Stimulated activated effector memory CD8-positive, alpha-beta T cell treated with anti-CD3 and anti-CD28 coated beads, Interleukin-12 subunit alpha, Interleukin-12 subunit beta, amount 100 ng/mL, for 72 hours (primary cell): Measurements from ENCODE around the gene GORASP2.

Experiments used
- ATAC-seq: fragments of 150-1000 bp; cut with Tn5 transposase; 2 replicates; pipeline ENCODE4 v1.10.0; 2021
- DNase-seq, 2 donors: peaks; one replicate each; pipeline ENCODE4 v3.0.0; 2021 to 2022; ENCODE audit warnings: low spot score in 2 of 2
- H3K27ac Mint-ChIP-seq: one replicate; pipeline ENCODE4 v1.8.0; 2022; ENCODE audit warnings: mild to moderate bottlenecking, mixed read lengths
- H3K36me3 Mint-ChIP-seq: one replicate; pipeline ENCODE4 v1.8.0; 2022; ENCODE audit warnings: mild to moderate bottlenecking, mixed read lengths
- H3K4me1 Mint-ChIP-seq: one replicate; pipeline ENCODE4 v1.8.0; 2022; ENCODE audit warnings: mixed read lengths
- H3K4me3 Mint-ChIP-seq: one replicate; pipeline ENCODE4 v1.8.0; 2022; ENCODE audit warnings: mild to moderate bottlenecking, mixed read lengths
- H3K9me3 Mint-ChIP-seq: one replicate; pipeline ENCODE4 v1.8.0; 2022; ENCODE audit warnings: mixed read lengths

Gene GORASP2

DNA sequence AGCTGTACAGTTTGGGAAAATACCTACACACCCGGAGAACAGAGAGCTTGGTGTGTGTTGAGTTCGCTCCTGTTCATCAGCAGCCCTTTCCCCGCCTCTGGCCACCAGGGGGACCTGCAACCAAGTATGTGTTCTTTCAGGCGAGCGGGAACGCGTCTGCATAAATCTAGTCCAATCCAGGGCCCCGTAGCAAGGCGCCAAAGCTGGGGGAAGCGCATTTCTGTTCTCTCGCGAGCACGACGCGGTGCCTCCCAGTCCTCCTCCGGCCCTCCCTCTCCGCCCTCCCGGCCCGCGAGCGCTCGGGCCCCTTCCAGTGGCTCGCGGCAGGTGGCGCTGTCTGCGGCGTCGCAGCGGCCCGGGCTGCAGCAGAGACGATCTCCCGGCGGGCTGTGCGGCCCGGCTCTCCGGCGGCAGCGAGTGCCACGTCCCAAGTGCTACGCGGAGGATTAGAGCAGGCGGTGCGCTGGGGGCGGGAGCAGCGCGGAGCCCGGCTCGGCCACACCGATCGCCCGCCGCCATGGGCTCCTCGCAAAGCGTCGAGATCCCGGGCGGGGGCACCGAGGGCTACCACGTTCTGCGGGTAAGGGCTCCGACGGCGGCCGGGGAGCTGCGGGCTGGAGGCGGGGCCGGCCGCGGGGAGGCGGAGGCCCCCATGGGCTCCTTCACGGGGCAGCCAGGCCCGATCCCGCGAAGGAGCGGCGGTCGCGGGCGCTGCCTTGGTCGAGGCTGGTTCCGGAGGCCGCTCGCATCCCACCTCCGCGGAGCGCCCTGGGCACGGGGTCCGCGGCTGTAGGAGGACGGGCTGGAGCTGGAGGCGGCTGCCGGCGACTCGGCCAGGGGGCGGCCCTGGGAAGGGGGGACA, at the start of gene GORASP2:
Gene GORASP2 (plus strand): TSS at position 430 of the 862 bp plus-strand sequence. CDS start 88 bp downstream, at position 518.
- H3K4me3 Mint-ChIP-seq = peak within 1 kb of the TSS; percentile 94
- peaks cover 36% of the 10 kb centered on the region for H3K4me1 Mint-ChIP-seq
- ATAC-seq = peak; percentile 95
- peak; percentile 97 for DNase-seq
- peaks cover 43% of the 10 kb centered on the region for H3K36me3 Mint-ChIP-seq
- H3K9me3 Mint-ChIP-seq = no peaks in the 10 kb centered on the region
- H3K27ac Mint-ChIP-seq = peak within 1 kb of the TSS; percentile 98

DNA sequence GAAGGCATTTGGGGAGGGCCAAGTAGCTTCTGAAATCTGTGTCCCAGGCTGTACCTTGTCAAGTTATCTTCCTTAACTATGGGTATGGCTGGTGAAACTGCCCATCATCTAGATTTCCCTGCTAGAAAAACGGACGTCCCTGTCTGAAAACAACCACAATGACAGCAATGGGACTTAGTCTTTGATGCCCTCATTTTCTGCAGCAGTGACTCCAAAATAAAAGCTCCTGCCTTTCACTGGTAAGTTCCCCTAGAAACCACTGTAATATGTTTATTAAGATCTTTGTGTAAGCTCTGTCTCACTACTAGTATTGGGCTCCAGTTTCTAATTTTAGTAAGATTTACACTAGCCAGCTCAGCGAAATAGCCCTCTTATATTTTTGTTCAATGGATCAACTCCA, 47.2 kb upstream of the GORASP2 start:
- Mint-ChIP-seq H3K4me1 (peaks cover 9% of the 10 kb centered on the region), H3K9me3 (no peaks in the 10 kb centered on the region), H3K27ac (no peak overlapping the region), H3K36me3 (no peaks in the 10 kb centered on the region), H3K4me3 (no peak overlapping the region)
- ATAC-seq (no peak), DNase-seq (no peak)

DNA sequence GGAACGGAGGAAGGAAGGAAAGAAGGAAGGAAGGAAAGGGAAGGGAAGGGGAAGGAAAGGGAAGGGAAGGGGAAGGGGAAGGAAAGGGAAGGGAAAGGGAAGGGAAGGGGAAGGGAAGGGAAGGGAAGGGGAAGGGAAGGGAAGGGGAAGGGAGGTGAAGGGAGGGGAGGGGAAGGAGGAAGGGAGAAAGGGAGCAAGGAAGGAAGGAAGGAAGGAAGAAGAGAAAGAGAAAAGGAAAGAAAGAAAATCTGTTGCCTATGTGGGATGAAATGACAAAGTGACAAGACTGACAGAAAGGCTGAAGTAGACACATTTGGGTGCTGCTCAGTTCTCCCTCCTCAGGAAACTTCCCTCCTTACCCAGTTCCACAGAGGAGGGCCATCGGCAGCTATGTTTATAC, 46.3 kb upstream of the GORASP2 start:
- no peaks in the 10 kb centered on the region for H3K36me3 Mint-ChIP-seq
- H3K9me3 Mint-ChIP-seq = no peaks in the 10 kb centered on the region
- DNase-seq = no peak
- no peak overlapping the region for H3K4me3 Mint-ChIP-seq
- no peak overlapping the region for H3K27ac Mint-ChIP-seq
- no peak for ATAC-seq
- H3K4me1 Mint-ChIP-seq = peaks cover 9% of the 10 kb centered on the region

DNA sequence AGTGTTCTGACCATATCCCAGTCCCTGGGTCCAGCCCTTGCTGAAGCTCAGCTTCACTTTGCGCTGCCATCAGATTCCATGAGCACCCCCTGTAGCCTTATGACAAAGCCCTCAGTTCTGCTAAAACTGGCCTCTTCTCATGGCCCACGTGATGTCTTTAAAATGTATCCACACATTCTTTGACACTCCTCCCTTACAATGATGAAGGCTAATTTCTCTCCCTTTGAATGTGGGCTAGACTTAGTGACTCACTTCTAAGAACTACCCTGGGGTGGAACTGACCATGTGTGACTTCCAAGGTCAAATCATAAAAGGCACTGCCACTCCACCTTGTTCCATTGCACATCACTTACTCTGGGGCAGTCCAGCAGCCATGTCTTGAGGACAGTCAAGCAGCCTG, 45.4 kb upstream of the GORASP2 start:
- Mint-ChIP-seq H3K36me3 (no peaks in the 10 kb centered on the region), H3K4me3 (no peak overlapping the region), H3K27ac (no peak overlapping the region), H3K4me1 (peaks cover 1% of the 10 kb centered on the region), H3K9me3 (no peaks in the 10 kb centered on the region)
- ATAC-seq = no peak
- DNase-seq = no peak

DNA sequence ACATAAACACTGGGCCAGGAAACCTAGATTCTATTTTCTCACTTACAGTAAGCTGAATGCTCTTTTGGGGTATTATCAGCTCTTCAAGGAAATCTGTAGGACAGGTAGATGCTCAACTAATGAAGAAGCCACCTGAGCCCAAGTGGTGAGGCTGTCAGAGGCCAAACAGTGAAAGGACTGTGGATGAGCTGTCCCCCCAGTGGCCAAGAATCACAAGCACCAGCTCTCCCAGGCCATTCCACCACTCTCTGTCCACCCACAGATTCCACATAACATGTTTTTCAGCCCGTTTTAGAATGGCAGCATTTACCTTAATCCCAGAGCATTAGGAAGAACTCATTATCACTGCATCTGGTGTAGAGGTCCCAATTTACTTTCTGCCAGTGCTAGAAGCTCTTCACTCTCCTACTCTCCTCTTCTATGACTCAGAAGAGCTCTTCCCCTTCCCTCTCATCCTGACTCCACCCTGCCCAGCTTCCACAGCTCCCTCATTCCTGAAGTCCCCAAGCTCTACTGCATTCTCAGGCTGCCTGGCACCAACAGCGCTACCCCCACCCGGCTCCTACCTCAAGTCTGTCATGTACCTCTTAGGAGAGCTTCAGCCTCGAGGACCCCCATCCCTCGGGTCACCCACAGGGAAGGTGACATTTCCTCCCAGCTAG, 43.8 kb upstream of the GORASP2 start:
- H3K4me3 Mint-ChIP-seq = no peak overlapping the region
- no peak for DNase-seq
- no peaks in the 10 kb centered on the region for H3K9me3 Mint-ChIP-seq
- no peaks in the 10 kb centered on the region for H3K4me1 Mint-ChIP-seq
- no peaks in the 10 kb centered on the region for H3K36me3 Mint-ChIP-seq
- no peak overlapping the region for H3K27ac Mint-ChIP-seq
- no peak for ATAC-seq

DNA sequence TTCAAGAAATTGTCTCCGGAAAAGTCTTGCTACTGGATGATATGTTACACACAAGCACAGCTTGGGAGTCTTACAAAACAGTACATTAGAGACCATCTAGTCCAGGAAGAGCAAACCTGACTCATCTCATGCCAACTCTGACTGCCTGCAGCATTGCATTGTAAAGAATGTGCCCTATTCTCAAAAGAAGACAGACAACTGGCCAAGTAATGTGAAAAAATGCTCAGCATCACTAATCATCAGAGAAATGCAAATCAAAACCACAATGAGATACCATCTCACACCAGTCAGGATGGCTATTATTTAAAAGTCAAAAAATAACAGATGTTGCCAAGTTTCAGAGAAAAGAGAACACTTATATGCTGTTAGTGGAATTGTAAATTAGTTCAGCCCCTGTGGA, 42.7 kb upstream of the GORASP2 start:
- no peak overlapping the region for H3K27ac Mint-ChIP-seq
- H3K9me3 Mint-ChIP-seq = no peaks in the 10 kb centered on the region
- no peaks in the 10 kb centered on the region for H3K36me3 Mint-ChIP-seq
- no peak overlapping the region for H3K4me3 Mint-ChIP-seq
- H3K4me1 Mint-ChIP-seq = no peaks in the 10 kb centered on the region
- DNase-seq (no peak), ATAC-seq (no peak)

DNA sequence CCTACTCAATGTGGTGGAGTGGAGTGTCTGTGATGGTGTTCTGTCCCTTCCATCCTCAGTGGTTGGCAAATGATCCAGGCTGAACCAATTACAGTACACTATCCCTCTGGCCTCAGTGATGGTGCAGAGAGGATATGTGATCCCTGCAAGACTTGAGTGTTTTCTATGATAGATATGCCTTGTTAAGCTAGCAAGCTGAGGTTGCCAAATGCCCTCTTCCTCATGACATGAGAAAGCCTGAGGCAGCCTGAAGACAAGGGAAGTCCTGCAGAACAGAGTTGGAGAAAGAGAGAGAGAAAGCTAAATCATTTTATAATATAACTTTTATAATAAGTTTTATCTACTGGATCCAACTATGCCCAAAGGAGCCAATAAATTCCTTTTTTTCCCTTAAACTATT, 41.6 kb upstream of the GORASP2 start:
- DNase-seq = no peak
- H3K9me3 Mint-ChIP-seq = no peaks in the 10 kb centered on the region
- H3K4me1 Mint-ChIP-seq = no peaks in the 10 kb centered on the region
- no peak for ATAC-seq
- H3K4me3 Mint-ChIP-seq = no peak overlapping the region
- H3K36me3 Mint-ChIP-seq = no peaks in the 10 kb centered on the region
- H3K27ac Mint-ChIP-seq = no peak overlapping the region

DNA sequence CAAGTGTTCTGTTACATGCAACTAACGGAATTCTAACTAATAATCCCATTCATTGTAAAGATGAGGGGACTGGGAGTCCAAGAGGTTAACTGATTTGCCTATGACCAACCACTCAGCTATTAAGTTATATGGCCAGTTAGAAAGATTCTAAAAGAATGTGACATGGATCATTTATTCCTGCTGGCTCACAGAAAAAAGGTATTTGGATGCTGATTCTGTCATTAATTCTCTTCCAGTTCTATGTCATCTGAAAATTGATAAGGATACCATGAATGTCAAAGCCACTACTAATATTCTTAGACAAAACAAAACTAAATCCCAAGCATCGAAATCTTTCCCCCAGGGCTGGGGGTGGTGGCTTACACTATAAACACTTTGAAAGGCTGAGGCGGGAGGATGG, 41.2 kb upstream of the GORASP2 start:
- no peak for DNase-seq
- no peak for ATAC-seq
- Mint-ChIP-seq H3K9me3 (no peaks in the 10 kb centered on the region), H3K4me1 (no peaks in the 10 kb centered on the region), H3K4me3 (no peak overlapping the region), H3K27ac (no peak overlapping the region), H3K36me3 (no peaks in the 10 kb centered on the region)

DNA sequence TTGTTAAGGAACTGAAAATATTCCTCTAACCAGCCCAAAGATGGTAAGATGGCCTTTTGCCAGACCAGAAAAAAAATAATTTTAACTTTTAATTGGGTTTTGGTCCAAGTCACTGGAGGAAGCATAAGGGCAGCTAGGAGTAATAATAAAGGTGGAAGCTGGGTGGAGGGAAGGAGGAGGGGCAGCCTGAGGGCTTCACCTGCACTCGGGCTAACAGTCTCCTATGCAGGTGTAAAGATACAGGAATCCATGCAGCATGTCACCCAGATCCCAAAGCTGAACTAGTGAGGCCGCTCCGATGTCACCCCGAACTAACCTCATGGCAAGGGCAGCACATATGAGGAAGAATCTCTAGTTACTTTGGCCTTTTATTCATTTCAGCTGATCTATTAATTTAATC, 37.2 kb upstream of the GORASP2 start:
- Mint-ChIP-seq H3K9me3 (no peaks in the 10 kb centered on the region), H3K36me3 (no peaks in the 10 kb centered on the region), H3K4me1 (no peaks in the 10 kb centered on the region), H3K27ac (no peak overlapping the region), H3K4me3 (no peak overlapping the region)
- no peak for DNase-seq
- no peak for ATAC-seq

DNA sequence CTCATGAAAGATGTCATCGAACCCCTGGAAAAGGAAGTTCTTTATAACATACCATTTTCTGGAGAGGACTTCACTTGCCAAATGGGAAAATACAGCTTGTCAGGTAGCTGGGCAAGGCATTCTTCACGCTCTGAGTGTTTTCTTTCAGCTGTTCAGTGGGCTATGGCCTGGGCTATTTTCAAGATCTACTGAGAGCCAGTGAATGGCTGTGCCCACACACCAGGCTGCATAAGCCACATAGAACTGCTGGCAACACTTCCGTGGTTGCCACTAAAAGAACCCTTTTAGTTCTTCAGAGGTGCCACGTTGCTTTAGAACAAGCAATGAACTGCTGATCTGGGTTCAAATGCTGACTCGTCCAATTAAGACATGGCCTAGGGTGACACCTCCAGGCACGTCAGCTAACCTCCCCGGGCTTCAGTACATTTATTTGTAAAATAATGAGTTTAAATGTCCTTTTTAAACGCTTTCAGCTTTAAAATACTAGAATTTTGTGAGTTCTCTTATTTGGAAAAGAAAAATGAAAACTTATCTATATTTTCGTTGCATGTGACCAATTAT, 36.6 kb upstream of the GORASP2 start:
- Mint-ChIP-seq H3K4me1 (no peaks in the 10 kb centered on the region), H3K4me3 (no peak overlapping the region), H3K9me3 (no peaks in the 10 kb centered on the region), H3K36me3 (no peaks in the 10 kb centered on the region), H3K27ac (no peak overlapping the region)
- no peak for DNase-seq
- ATAC-seq = no peak

DNA sequence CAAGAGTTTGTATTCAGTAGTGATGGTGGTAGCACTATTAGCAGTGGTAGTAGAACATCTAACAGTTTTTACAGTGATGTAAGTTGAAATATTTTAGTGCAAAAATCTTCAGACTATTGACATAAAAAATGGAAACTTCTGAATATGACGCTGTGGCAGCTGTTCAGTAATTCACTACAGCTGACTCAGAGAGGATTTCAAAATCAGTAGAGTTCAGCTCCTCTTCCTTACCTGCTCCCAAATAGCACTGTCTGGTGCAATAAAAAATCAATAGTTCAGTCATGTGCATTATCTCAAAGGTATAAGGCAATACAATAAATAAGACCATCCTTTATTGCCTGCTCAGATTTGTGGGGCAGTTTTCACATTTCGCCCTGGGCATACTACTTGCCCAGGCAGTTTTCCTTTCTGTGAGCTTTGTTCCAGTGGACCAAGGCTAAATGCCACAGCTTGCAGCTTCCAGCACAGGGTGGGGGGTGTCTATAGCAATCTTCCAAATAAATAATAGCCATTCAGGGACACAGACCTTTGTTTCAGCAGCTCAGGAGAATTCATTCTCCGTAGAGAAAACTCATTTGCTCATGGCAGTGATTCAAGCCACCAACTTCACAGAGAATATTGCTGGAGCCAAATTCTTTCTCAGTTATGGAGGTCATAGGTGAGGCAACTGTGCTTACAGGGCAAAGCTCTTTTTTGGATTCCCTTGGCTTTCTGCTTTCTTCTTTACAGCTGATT, 33.9 kb upstream of the GORASP2 start:
- Mint-ChIP-seq H3K27ac (no peak overlapping the region), H3K36me3 (no peaks in the 10 kb centered on the region), H3K9me3 (no peaks in the 10 kb centered on the region), H3K4me3 (no peak overlapping the region), H3K4me1 (no peaks in the 10 kb centered on the region)
- DNase-seq (no peak), ATAC-seq (no peak)

DNA sequence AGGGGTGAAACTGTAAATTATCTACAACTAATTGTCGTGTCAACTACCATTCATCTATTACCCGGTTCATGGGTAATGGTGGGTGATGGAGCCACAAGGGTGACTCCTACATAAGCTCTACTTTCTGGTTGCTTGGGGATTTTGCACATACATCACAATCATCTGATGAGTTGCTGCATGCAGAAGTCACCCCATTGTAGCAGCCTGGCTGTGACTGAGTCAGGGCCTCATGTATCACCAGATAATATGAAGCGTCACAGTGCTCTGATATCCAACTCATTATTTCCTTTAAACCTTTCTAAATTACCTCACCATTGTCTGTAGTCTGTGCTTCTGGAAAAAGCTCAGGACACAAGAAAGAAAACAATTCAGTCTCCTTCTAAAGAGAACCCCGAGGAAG, 32.4 kb upstream of the GORASP2 start:
- Mint-ChIP-seq H3K4me3 (no peak overlapping the region), H3K36me3 (no peaks in the 10 kb centered on the region), H3K9me3 (no peaks in the 10 kb centered on the region), H3K27ac (no peak overlapping the region), H3K4me1 (no peaks in the 10 kb centered on the region)
- ATAC-seq = no peak
- DNase-seq = no peak

DNA sequence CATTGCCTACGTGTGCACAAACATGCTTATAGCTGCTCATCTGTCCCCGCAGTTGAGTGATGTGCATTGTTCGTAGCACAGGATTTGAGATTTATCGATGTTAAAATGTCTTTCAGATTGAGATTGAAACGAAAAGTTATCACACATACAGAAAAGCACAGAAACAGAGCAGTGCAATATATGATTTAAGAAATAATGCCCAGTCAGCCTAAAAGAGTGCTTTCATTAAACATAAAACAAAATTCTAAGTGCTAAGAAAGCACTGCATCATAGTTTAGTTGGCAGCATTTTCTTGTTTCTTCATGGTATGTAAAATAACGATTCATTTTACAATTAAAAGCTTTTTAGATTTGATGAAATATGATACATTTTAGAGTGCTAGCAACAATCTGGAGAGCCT, 31.9 kb upstream of the GORASP2 start:
- ATAC-seq (no peak), DNase-seq (no peak)
- Mint-ChIP-seq H3K36me3 (no peaks in the 10 kb centered on the region), H3K4me1 (no peaks in the 10 kb centered on the region), H3K27ac (no peak overlapping the region), H3K9me3 (no peaks in the 10 kb centered on the region), H3K4me3 (no peak overlapping the region)

DNA sequence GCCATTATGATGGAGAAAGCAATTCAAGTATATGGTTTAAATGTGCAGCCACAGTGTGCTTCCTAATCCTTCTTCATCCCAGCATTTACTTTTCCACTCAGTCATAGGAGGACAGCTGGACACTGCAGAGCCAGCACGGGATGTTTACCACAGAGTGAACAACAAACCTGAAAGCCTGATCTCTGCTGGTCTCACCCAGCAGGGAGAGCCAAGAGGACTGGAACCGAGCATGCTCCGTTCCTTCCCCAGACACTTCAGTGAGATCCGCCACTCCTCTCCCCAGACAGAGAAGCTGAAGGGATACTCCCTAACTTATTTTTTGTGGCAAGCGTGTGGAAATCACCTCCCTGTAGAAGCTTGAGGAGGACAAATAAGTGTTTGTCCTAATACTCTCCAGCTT, 23.2 kb upstream of the GORASP2 start:
- H3K4me3 Mint-ChIP-seq = no peak overlapping the region

DNA sequence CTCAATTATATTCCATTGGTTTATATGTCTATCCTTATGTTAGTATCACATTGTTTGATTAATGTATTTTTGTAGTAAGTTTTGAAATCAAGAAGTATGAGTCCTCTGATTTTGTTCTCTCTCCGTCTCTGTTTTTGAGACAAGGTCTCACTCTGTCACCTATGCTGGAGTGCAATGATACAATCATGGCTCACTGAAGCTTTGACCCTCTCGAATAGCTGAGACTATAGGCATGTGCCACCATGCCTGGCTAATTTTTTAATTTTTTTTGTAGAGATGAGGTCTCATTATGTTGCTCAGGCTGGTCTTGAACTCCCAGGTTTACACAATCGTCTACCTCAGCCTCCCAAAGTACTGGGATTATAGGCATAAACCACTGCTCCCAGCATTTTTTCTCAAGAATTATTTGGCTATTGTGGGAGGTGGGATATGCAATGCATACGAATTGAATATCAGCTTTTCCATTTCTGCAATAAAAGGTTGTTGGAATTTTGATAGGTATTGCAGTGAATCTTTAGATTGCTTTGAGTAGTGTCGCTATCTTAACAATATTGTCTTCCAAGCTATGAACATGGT, 17.7 kb upstream of the GORASP2 start:
- H3K36me3 Mint-ChIP-seq = no peaks in the 10 kb centered on the region
- H3K9me3 Mint-ChIP-seq = peaks cover 19% of the 10 kb centered on the region
- H3K27ac Mint-ChIP-seq = no peak overlapping the region
- H3K4me3 Mint-ChIP-seq = no peak overlapping the region
- ATAC-seq (no peak), DNase-seq (no peak)
- H3K4me1 Mint-ChIP-seq = no peaks in the 10 kb centered on the region

More for the DNA sequence above, 23.2 kb upstream of the GORASP2 start:
- H3K36me3 Mint-ChIP-seq = no peaks in the 10 kb centered on the region
- no peak overlapping the region for H3K27ac Mint-ChIP-seq
- H3K9me3 Mint-ChIP-seq = peaks cover 10% of the 10 kb centered on the region
- no peaks in the 10 kb centered on the region for H3K4me1 Mint-ChIP-seq
- no peak for ATAC-seq
- DNase-seq = no peak
